Right atrium auricular region (tissue), 2 donors: ENCODE measurements around the gene SNAI1. TPM values are rescaled to one million over a fixed set of nuclear protein-coding genes. Genes with fewer than 3 reads are reported as not detected.

Source experiments
- DNase-seq: peaks from one replicate; pipeline ENCODE4 v3.0.0-alpha.2; 2019; ENCODE audit warnings: low spot score
- H3K27ac ChIP-seq, 2 donors: fragments of 200-600 bp; sonication (generic); 1 replicate in 1 of 2; 2 replicates in 1 of 2; pipeline ENCODE4 v1.5.1; 2016 to 2019
- H3K27me3 ChIP-seq, 2 donors: fragments of 200-600 bp; sonication (generic); one replicate each; pipeline versions ENCODE4 v1.5.1 to v1.6.0; 2017 to 2019
- H3K36me3 ChIP-seq: fragments of 200-600 bp; sonication (generic); one replicate; pipeline ENCODE4 v1.5.1; 2016
- H3K4me1 ChIP-seq, 2 donors: fragments of 200-600 bp; sonication (generic); one replicate each; pipeline versions ENCODE4 v1.5.1 to v1.6.0; 2017 to 2019
- H3K4me3 ChIP-seq, 2 donors: fragments of 200-600 bp; sonication (generic); 1 replicate in 1 of 2; 2 replicates in 1 of 2; pipeline ENCODE4 v1.5.1; 2017 to 2019; ENCODE audit warnings: mild to moderate bottlenecking in 1 of 2, moderate library complexity in 1 of 2
- H3K9me3 ChIP-seq, 2 donors: fragments of 200-600 bp; sonication (generic); one replicate each; pipeline ENCODE4 v1.5.1; 2019
- total RNA-seq, 2 donors: library from RNA; depleted of rRNA; stranded (reverse); fragments of >200 nt; gene quantifications; one replicate each; pipeline ENCODE4 v1.1.0, GENCODE V29; 2016
- TF ChIP-seq, protein P1 (sequence below), 2 donors: fragments of 200-600 bp; sonication (generic); IDR thresholded peaks; one replicate each; pipeline ENCODE4 v1.5.1; 2019; ENCODE audit warnings: antibody characterized with exemption in 2 of 2

SNAI1 gene
- total RNA-seq, 2 donors from 2014 or later: 4.3 to 4.4 TPM

DNA sequence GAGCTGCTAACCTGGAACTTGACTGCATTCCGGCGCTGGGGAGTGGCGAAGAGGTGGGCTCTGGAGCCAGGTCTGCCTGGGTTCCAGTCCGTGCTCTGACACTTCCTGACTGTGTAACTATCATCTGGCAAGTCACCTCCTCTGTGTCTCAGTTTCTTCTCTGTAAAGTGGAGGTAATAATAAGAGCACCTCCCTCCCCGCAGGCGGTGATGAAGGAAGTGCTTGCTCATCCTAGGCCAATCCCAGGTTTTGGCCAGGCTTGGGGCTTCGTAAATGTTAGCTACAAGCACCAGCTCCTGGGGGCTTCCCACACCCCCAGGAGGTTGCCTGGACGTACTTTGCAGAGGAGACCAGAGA, 32.8 kb downstream of the SNAI1 start:
- Histone ChIP-seq H3K27ac (no peak overlapping the region), H3K36me3 (no peaks in the 10 kb centered on the region), H3K4me3 (no peak overlapping the region), H3K9me3 (no peaks in the 10 kb centered on the region), H3K27me3 (no peaks in the 10 kb centered on the region), H3K4me1 (peaks cover 0 to 9% of the 10 kb centered on the region in 2 donors)
- TF ChIP-seq, protein P1, sequence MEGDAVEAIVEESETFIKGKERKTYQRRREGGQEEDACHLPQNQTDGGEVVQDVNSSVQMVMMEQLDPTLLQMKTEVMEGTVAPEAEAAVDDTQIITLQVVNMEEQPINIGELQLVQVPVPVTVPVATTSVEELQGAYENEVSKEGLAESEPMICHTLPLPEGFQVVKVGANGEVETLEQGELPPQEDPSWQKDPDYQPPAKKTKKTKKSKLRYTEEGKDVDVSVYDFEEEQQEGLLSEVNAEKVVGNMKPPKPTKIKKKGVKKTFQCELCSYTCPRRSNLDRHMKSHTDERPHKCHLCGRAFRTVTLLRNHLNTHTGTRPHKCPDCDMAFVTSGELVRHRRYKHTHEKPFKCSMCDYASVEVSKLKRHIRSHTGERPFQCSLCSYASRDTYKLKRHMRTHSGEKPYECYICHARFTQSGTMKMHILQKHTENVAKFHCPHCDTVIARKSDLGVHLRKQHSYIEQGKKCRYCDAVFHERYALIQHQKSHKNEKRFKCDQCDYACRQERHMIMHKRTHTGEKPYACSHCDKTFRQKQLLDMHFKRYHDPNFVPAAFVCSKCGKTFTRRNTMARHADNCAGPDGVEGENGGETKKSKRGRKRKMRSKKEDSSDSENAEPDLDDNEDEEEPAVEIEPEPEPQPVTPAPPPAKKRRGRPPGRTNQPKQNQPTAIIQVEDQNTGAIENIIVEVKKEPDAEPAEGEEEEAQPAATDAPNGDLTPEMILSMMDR (IDR thresholded peaks at IDR 0.05): no peak
- no peak for DNase-seq

DNA sequence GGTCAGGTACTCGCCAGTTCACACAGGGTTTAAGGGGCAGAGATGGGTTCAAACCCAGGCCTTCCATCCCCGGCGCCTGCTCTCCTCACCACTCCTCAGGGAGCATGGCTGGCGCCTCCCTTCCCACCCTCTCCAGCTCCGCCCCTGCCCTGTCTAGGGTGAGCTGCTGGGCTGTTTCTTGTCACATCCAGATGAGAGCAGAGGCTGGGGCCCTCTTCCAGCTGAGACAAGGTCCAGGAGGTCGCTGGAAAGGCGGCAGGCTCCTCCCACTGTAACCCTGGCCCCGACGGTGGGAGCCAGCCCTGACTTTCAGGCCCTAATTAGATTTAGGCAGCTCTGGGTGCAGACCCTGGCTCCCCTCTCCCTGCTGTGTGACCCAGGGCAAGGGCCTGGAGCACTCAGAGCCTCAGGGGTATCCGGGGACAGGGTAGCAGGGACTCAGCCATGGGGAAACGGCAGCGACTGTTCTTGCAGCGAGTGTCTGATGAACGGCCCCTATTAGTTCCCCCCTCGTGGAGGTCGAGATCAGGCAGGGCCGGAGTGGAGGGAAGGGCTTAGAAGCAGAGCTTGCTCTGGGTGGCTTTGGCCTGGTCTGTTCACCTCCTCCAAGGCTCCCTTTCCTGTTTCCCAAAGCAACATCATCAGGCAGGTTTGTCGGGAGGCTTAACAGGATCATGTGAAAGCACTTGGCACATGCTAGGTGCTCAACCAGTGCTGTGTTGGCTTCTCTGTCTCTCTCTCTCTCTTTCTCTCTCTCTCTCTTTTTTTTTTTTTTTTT, 33.4 kb downstream of the SNAI1 start:
- no peaks in the 10 kb centered on the region for H3K9me3 ChIP-seq
- DNase-seq: no peak
- H3K27ac ChIP-seq: no peak overlapping the region
- peaks cover 0 to 9% of the 10 kb centered on the region in 2 donors for H3K4me1 ChIP-seq
- no peaks in the 10 kb centered on the region for H3K36me3 ChIP-seq
- no peak overlapping the region for H3K4me3 ChIP-seq
- TF ChIP-seq, protein P1 (IDR thresholded peaks at IDR 0.05): no peak
- no peaks in the 10 kb centered on the region for H3K27me3 ChIP-seq

DNA sequence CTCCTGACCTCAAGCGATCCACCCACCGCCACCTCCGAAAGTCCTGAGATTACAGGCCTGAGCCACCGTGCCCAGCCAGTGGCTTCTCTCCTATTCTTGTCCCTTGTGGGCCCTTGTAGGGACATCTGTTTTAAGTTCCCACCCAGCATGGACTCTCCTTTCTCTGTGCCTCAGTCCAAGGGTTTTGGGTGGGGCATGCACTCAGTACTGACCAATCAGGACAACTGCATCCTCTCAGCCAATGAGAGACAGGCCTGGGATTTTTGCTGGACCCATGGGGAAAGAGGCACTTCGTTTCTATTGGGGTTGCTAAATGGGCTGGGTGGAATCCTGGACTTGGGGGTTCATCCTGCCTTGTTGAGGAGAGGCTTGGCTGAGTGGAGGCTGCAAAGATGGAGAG, 34.4 kb downstream of the SNAI1 start:
- Histone ChIP-seq H3K27me3 (no peaks in the 10 kb centered on the region), H3K36me3 (no peaks in the 10 kb centered on the region), H3K4me3 (no peak overlapping the region), H3K4me1 (peaks cover 0 to 9% of the 10 kb centered on the region in 2 donors), H3K27ac (no peak overlapping the region), H3K9me3 (no peaks in the 10 kb centered on the region)
- TF ChIP-seq, protein P1 (IDR thresholded peaks at IDR 0.05): no peak
- no peak for DNase-seq

DNA sequence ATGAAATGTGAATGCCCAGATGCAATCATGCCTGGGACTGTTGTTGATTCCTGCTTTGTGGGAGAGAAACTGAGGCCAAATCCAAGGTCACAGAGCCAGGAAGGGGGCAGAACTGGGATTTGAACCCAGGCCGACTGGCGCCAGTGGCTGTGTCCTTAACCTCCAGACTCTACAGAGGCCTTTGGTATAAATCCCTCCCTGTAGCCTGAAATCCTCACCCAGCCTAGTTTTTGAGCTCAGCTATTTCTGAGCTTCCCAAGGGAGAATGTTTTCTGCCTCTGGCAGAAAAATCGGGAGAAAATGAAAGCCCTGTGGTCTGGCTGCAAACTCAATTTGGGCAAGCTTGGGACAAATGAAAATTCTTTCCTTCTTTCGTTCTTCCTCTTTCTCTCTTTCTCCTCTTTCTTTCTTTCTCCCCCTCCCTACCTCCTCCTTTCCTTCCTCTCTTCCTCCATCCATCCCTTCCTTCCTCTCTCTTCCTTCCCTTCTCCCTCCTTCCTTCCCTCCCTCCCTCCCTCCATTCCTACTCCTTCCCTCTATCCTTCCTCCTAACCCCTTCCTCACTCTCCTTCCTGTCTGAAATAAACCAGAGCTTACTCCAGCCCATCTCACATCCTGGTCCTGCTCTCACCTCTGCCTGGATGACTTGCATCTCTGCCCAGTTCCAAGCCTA, 34.9 kb downstream of the SNAI1 start:
- Histone ChIP-seq H3K36me3 (no peaks in the 10 kb centered on the region), H3K9me3 (no peaks in the 10 kb centered on the region), H3K4me1 (peaks cover 0 to 9% of the 10 kb centered on the region in 2 donors), H3K27ac (no peak overlapping the region), H3K4me3 (no peak overlapping the region), H3K27me3 (no peaks in the 10 kb centered on the region)
- no peak for DNase-seq
- TF ChIP-seq, protein P1 (IDR thresholded peaks at IDR 0.05): no peak

- Histone ChIP-seq H3K4me1 (peaks cover 0 to 9% of the 10 kb centered on the region in 2 donors), H3K9me3 (no peaks in the 10 kb centered on the region), H3K27me3 (no peaks in the 10 kb centered on the region), H3K4me3 (no peak overlapping the region), H3K36me3 (no peaks in the 10 kb centered on the region), H3K27ac (no peak overlapping the region)
- TF ChIP-seq, protein P1 (IDR thresholded peaks at IDR 0.05): no peak
- no peak for DNase-seq
Measured at GRCh38 chr20:50019466-50020256, 36.9 kb downstream of the SNAI1 start.
